Measurements from ENCODE around the gene GNAS.

The GNAS gene

DNA sequence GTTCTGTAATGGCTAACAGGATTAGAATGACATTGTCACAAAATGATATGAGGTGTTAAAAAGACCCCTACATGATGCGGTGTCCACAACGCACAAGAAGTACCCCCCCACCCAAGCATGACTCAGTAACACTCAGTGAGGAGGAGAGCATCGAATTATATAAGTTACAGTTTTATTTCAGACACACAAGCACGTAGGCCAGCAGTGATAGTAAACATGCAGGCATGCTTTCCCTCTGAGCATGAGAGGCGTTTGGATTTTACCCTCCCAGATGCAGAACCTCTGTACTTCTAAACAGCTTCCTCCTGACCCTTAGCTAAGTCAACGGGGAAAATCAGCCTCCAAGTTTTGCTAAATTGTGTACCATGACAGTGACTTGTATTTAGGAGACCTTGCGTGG, 23.9 kb downstream of the GNAS start:
- TF ChIP-seq, protein P1, sequence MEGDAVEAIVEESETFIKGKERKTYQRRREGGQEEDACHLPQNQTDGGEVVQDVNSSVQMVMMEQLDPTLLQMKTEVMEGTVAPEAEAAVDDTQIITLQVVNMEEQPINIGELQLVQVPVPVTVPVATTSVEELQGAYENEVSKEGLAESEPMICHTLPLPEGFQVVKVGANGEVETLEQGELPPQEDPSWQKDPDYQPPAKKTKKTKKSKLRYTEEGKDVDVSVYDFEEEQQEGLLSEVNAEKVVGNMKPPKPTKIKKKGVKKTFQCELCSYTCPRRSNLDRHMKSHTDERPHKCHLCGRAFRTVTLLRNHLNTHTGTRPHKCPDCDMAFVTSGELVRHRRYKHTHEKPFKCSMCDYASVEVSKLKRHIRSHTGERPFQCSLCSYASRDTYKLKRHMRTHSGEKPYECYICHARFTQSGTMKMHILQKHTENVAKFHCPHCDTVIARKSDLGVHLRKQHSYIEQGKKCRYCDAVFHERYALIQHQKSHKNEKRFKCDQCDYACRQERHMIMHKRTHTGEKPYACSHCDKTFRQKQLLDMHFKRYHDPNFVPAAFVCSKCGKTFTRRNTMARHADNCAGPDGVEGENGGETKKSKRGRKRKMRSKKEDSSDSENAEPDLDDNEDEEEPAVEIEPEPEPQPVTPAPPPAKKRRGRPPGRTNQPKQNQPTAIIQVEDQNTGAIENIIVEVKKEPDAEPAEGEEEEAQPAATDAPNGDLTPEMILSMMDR (IDR thresholded peaks at IDR 0.05; ENCODE audit: low read depth, low read length, missing control alignments) = no peak
- no peak overlapping the region for H3K4me3 ChIP-seq (ENCODE audit: low read depth, low read length)
- in situ Hi-C loops (cut with HindIII; ENCODE audit: low sequenced_read_pairs) = no loop called here
- DNase-seq (ENCODE audit: low read depth) = no peak

DNA sequence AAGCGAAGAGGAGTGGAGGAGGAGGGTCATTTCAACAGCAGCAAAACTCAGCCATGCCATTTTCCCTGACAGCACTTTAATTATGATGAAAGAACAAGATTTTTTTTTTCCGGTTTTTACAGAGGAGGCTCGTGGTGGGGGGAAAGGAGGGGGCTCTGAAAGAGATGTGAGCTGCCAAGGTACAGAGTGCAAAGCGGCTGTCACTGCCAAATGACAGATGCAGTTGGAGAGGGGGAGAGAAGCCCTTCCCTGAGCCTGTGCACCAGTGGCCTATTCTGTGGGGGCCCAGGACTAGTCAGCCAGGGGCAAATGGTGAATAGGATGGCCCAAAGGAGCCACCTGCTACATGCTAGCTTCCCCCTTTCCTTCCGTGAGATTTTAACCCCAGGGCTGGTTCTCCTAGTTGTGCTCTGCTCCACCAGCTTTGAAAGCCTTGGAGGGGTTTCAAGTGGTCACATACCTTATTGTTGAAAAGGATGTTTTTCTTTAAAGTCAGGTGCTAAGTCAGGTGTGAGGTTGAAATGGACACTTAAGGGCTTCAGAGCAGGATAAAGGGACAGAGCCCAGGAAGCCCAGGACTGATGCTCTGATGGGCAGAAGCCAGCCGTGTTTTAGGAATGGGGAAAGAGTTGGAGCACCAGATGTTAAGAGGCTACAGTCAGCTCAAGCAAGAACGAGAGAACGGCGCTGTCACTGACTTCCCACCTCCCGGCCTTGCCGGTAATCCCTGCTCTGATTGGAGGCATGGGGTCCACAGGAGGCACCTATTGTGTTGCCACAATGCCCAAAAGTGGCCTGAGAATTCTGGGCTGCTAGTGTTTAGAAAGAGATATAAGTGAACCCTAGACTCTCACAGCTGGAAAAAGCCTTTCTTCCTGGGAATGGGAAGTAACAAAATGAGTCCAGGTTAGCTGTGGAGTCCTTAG, 24.8 kb downstream of the GNAS start:
- no peak overlapping the region for H3K4me3 ChIP-seq (ENCODE audit: low read depth, low read length)
- DNase-seq (ENCODE audit: low read depth) = no peak
- TF ChIP-seq, protein P1 (IDR thresholded peaks at IDR 0.05; ENCODE audit: low read depth, low read length, missing control alignments) = no peak
- in situ Hi-C loops (cut with HindIII; ENCODE audit: low sequenced_read_pairs) = no loop called here

DNA sequence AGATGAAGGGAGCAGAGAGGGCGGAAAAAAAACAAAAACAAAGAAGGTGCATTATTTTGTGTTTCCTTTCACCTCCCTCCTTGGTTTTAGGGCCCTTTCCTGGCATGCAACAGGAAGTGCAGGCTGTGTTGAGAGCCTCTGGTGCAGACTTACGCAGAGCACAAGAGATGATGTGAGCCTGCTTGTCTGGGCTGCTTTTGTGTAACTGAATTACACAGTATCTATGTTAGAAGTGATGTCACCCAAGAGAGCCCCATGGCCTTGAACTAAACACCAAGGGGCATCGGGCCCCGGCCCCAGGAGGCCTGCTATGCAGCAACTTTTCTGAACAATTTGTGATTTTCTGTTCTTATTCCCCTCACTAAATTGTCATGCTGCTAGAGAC, 25.5 kb downstream of the GNAS start:
- no peak overlapping the region for H3K4me3 ChIP-seq (ENCODE audit: low read depth, low read length)
- DNase-seq (ENCODE audit: low read depth) = no peak
- in situ Hi-C loops (cut with HindIII; ENCODE audit: low sequenced_read_pairs) = no loop called here
- TF ChIP-seq, protein P1 (IDR thresholded peaks at IDR 0.05; ENCODE audit: low read depth, low read length, missing control alignments) = no peak

DNA sequence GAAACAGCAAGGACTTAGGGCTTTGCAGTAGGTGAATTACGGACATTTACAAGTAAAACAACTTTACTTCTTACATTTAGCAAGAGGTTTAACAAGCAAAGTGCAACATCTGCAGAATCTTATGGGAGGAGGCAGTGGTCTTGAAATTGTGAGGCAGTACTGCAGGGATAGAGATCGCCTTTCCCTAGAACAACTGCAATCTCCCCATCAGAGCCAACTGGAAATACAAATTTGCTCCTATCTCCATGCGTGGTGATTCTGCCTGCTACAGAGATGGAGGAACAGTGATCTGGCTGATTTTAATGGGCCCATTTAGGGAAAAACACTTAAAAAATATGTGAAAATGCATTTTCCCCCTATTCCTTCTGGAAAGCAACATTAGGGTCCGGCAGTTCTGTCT, 25.9 kb downstream of the GNAS start:
- TF ChIP-seq, protein P1 (IDR thresholded peaks at IDR 0.05; ENCODE audit: low read depth, low read length, missing control alignments) = no peak
- in situ Hi-C loops (cut with HindIII; ENCODE audit: low sequenced_read_pairs) = no loop called here
- H3K4me3 ChIP-seq (ENCODE audit: low read depth, low read length) = no peak overlapping the region
- DNase-seq (ENCODE audit: low read depth) = no peak

DNA sequence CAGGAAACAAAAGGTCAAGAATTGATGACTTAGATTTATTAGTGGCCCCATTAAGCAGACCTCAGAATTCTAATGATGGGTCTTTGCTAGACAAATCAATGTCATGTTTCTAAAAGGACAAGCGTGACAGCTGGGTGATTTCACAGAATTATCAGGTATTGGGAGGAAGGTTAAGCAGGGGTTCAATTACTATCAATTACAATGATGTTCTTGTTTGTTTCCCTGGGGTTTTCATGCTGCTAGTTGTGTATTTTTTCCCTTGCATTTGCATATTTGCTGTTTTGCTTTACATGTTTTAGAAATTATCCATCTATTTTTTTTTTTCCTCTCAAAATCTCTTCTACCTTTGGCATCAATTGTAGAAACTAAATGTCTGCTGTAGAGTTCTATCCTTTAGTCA, 27.9 kb downstream of the GNAS start:
- in situ Hi-C loops (cut with HindIII; ENCODE audit: low sequenced_read_pairs) = no loop called here

DNA sequence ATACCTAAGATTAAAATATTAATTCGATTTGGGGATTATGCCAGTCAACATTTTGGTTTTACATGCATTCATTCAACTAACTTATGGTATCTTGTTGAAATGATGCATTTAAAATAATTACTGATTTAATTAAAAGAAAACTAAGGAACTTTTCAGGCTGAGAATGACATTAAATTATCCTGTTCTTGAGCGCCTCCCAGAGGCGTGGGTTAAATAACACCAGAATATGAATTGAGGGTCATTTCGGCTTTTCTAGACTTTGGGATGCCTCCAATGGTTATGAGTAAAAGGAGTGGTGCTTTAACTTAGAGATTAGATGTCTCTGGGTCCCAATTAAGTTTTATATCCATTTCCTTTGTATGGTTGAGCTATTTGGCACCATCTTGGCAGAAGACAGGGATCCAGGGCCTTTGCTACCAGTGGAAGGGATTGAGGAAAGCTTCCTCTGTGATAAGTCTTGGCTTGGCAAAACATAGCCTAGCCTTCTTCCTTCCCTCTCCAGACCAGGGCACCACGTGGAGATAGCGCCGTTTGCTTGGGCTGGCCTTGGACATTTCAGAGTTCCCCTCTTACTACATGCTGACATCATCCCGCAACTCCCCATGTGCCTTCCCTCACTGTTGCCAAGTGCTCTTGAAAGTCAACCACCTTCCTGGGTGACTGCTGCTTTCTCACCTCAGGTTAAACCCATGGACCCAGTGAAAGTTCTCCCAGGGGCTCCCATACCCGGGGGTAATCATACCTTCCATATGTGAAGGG, 28.7 kb downstream of the GNAS start:
- no peak for DNase-seq (ENCODE audit: low read depth)
- H3K4me3 ChIP-seq (ENCODE audit: low read depth, low read length) = no peak overlapping the region
- TF ChIP-seq, protein P1 (IDR thresholded peaks at IDR 0.05; ENCODE audit: low read depth, low read length, missing control alignments) = no peak
- in situ Hi-C loops (cut with HindIII; ENCODE audit: low sequenced_read_pairs) = no loop called here

More for the DNA sequence above, 27.9 kb downstream of the GNAS start:
- no peak overlapping the region for H3K4me3 ChIP-seq (ENCODE audit: low read depth, low read length)
- TF ChIP-seq, protein P1 (IDR thresholded peaks at IDR 0.05; ENCODE audit: low read depth, low read length, missing control alignments) = no peak
- DNase-seq (ENCODE audit: low read depth) = no peak

Measured in astrocyte of the cerebellum (primary cell).